Measurements from ENCODE around the gene USP21.

The USP21 gene

GRCh38 chr1:161196521-161197451, 37.5 kb downstream of the USP21 start:
- no peak for DNase-seq

- no peak for DNase-seq
Measured at GRCh38 chr1:161197560-161198193, 38.4 kb downstream of the USP21 start.

GRCh38 chr1:161198194-161198896, 39.0 kb downstream of the USP21 start:
- peak; percentile 31 for DNase-seq

GRCh38 chr1:161198897-161199431, 39.7 kb downstream of the USP21 start, which contains the start of gene ADAMTS4:
Gene ADAMTS4 (minus strand): TSS chr1:161199054. CDS start chr1:161198627, 427 bp downstream.
- DNase-seq = no peak

GRCh38 chr1:161199506-161200139, 40.3 kb downstream of the USP21 start:
- DNase-seq = no peak

- DNase-seq = no peak
Measured at GRCh38 chr1:161200421-161200991, 41.2 kb downstream of the USP21 start.

- DNase-seq = no peak
Measured at GRCh38 chr1:161200992-161201835, 41.9 kb downstream of the USP21 start.

- DNase-seq = peak; percentile 100
Measured at GRCh38 chr1:161201836-161202712, 42.8 kb downstream of the USP21 start, which contains the start of gene NDUFS2. Gene NDUFS2 (plus strand): TSS chr1:161202367. CDS start chr1:161202386, 19 bp downstream.

GRCh38 chr1:161206411-161207140, 47.3 kb downstream of the USP21 start:
- DNase-seq = no peak

- DNase-seq = no peak
Measured at GRCh38 chr1:161207173-161207572, 47.9 kb downstream of the USP21 start.

GRCh38 chr1:161209790-161210409, 50.6 kb downstream of the USP21 start:
- DNase-seq = peak; percentile 59

GRCh38 chr1:161214369-161214768, 55.1 kb downstream of the USP21 start:
- no peak for DNase-seq

GRCh38 chr1:161215076-161215475, 55.8 kb downstream of the USP21 start, which contains the start of gene FCER1G:
Gene FCER1G (plus strand): TSS chr1:161215295. CDS start chr1:161215322, 27 bp downstream.
- DNase-seq = no peak
